Eye (tissue), 1 donor: ENCODE data around the gene SAP25.
"Not testable (repeated sequence)": the region's sequence is repeated elsewhere in the genome, so short reads cannot be mapped to it uniquely, and the experiment has no call there.

ENCODE experiments used
- DNase-seq: peaks from one replicate; pipeline ENCODE4 v3.0.0-alpha.2; 2015

Gene SAP25

DNA sequence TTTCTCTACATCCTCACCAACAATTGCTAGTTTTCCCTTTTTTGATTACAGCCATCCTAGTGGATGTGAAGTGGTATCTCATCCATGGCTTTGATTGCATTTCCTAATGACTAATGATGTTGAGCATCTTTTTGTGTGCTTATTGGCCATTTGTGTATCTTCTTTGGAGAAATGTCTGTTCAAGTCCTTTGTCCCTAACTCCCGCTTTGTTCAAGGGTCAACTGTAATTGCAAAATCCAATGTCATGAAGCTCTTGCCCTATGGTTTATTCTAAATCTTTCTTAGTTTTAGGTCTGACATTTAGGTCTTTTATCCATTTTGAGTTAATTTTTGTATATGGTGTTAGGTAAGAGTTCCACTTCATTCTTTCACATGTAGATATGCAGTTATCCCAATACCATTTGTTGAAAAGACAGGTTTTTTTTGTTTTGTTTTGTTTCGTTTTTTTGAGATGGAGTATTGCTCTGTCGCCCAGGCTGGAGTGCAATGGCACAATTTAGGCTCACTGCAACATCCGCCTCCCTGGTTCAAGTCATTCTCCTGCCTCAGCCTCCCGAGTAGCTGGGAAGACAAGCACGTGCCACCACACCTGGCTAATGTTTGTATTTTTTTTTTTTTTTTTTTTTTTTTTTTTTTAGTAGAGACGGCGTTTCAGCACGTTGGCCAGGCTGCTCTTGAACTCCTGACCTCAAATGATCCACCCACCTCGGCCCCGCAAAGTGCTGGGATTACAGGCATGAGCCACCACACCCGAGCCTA is 45.4 kb downstream of the SAP25 start:
- DNase-seq: not testable (repeated sequence)

DNA sequence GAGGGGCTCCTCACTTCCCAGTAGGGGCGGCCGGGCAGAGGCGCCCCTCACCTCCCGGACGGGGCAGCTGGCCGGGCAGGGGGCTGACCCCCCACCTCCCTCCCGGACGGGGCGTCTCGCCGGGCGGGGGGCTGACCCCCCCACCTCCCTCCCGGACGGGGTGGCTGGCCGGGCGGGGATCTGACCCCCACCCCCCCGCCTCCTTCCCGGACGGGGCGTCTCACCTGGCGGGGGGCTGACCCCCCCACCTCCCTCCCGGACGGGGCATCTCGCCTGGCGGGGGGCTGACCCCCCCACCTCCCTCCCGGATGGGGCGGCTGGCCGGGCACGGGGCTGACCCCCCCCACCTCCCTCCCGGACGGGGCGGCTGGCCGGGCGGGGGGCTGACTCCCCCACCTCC is 50.5 kb downstream of the SAP25 start:
- DNase-seq: not testable (repeated sequence)
